Activated CD4-positive, alpha-beta T cell treated with anti-CD3 and anti-CD28 coated beads for 36 hours (primary cell): Measurements from ENCODE around the gene HNRNPK. TPM values are rescaled to one million over a fixed set of nuclear protein-coding genes. Genes with fewer than 3 reads are reported as not detected.

ENCODE experiments used
- ATAC-seq: fragments of 200-7000 bp; cut with Tn5 transposase; one replicate; pipeline ENCODE4 v1.10.0; 2021; ENCODE audit warnings: mild to moderate bottlenecking, moderate library complexity
- CTCF ChIA-PET: fragments of 350-600 bp; sonication (Branson Sonifier 250); formaldehyde crosslinking; loops from one replicate; lab custom pipeline; 2021; ENCODE audit warnings: antibody characterized with exemption; lab: Charles Lee
- POLR2A ChIA-PET: fragments of 350-600 bp; sonication (Branson Sonifier 250); formaldehyde crosslinking; loops from one replicate; lab custom pipeline; 2021; ENCODE audit warnings: antibody characterized with exemption, inconsistent platforms; lab: Charles Lee
- DNase-seq: peaks from one replicate; pipeline ENCODE4 v3.0.0-alpha.2; 2020
- H3K27ac Mint-ChIP-seq: one replicate; pipeline ENCODE4 v1.8.0; 2021; ENCODE audit warnings: mixed read lengths
- H3K27me3 Mint-ChIP-seq: one replicate; pipeline ENCODE4 v1.8.0; 2021; ENCODE audit warnings: mixed read lengths
- H3K36me3 Mint-ChIP-seq: one replicate; pipeline ENCODE4 v1.8.0; 2021; ENCODE audit warnings: low read depth, mixed read lengths
- H3K4me1 Mint-ChIP-seq: one replicate; pipeline ENCODE4 v1.8.0; 2021; ENCODE audit warnings: mixed read lengths
- H3K4me3 Mint-ChIP-seq: one replicate; pipeline ENCODE4 v1.8.0; 2021; ENCODE audit warnings: mild to moderate bottlenecking, moderate library complexity, mixed read lengths
- H3K9me3 Mint-ChIP-seq: one replicate; pipeline ENCODE4 v1.8.0; 2021; ENCODE audit warnings: low read depth, mixed read lengths
- intact Hi-C, 2 experiments: fragments of 100-400 bp; cut with DNase I in 1 of 2; cut with micrococcal nuclease in 1 of 2; formaldehyde crosslinking; loops; one replicate each; pipeline versions ENCODE4 v1.14.2 to v1.15.1; 2022 to 2024; cut with DNase I, micrococcal nuclease
- total RNA-seq, 2 experiments: library from RNA; stranded (reverse); gene quantifications; one replicate each; pipeline ENCODE4 v1.2.3, GENCODE V29; 2021

The HNRNPK gene
- total RNA-seq, 2 experiments from 2014 or later, result 848 to 1,029 TPM

- Mint-ChIP-seq H3K9me3 (no peaks in the 10 kb centered on the region), H3K4me1 (peaks cover 4% of the 10 kb centered on the region), H3K36me3 (peaks cover 36% of the 10 kb centered on the region), H3K4me3 (no peak overlapping the region), H3K27ac (no peak overlapping the region), H3K27me3 (no peaks in the 10 kb centered on the region)
- POLR2A ChIA-PET, result no interaction called here
- no peak for DNase-seq
- no peak for ATAC-seq
- CTCF ChIA-PET, result no interaction called here
- intact Hi-C loops, result no loop called here
These were observed 12.4 kb upstream of the HNRNPK start for GRCh38 chr9:83992407-83992806.

- CTCF ChIA-PET, result no interaction called here
- Mint-ChIP-seq H3K4me3 (no peak overlapping the region), H3K27ac (no peak overlapping the region), H3K4me1 (peaks cover 12% of the 10 kb centered on the region), H3K36me3 (peaks cover 41% of the 10 kb centered on the region), H3K9me3 (no peaks in the 10 kb centered on the region), H3K27me3 (no peaks in the 10 kb centered on the region)
- intact Hi-C loops, result no loop called here
- POLR2A ChIA-PET, result no interaction called here
- ATAC-seq (no peak), DNase-seq (no peak)
These were observed 11.3 kb upstream of the HNRNPK start for GRCh38 chr9:83991355-83991754.

GRCh38 chr9:83988411-83988810 lies 8.4 kb upstream of the HNRNPK start:
- ATAC-seq (no peak), DNase-seq (no peak)
- Mint-ChIP-seq H3K27me3 (no peaks in the 10 kb centered on the region), H3K4me3 (no peak overlapping the region), H3K36me3 (peaks cover 34% of the 10 kb centered on the region), H3K4me1 (peaks cover 18% of the 10 kb centered on the region), H3K27ac (no peak overlapping the region), H3K9me3 (no peaks in the 10 kb centered on the region)
- CTCF ChIA-PET, result no interaction called here
- POLR2A ChIA-PET, result no interaction called here
- intact Hi-C loops, result no loop called here

- POLR2A ChIA-PET, result no interaction called here
- Mint-ChIP-seq H3K36me3 (peaks cover 43% of the 10 kb centered on the region), H3K4me1 (peaks cover 27% of the 10 kb centered on the region), H3K4me3 (no peak overlapping the region), H3K27me3 (no peaks in the 10 kb centered on the region), H3K27ac (no peak overlapping the region), H3K9me3 (no peaks in the 10 kb centered on the region)
- intact Hi-C loops, result no loop called here
- DNase-seq (no peak), ATAC-seq (no peak)
- CTCF ChIA-PET, result no interaction called here
These were observed 7.4 kb upstream of the HNRNPK start for GRCh38 chr9:83987402-83987791.

GRCh38 chr9:83986765-83987401 lies 6.9 kb upstream of the HNRNPK start:
- H3K4me1 Mint-ChIP-seq, result peaks cover 30% of the 10 kb centered on the region
- H3K4me3 Mint-ChIP-seq, result no peak overlapping the region
- no peak overlapping the region for H3K27ac Mint-ChIP-seq
- H3K27me3 Mint-ChIP-seq, result no peaks in the 10 kb centered on the region
- intact Hi-C loops, result no loop called here
- H3K9me3 Mint-ChIP-seq, result no peaks in the 10 kb centered on the region
- H3K36me3 Mint-ChIP-seq, result peaks cover 43% of the 10 kb centered on the region
- peak; percentile 49 for DNase-seq
- ChIA-PET CTCF (no interaction called here), POLR2A (no interaction called here)
- peak; percentile 85 for ATAC-seq

- H3K4me3 Mint-ChIP-seq, result no peak overlapping the region
- ChIA-PET POLR2A (no interaction called here), CTCF (no interaction called here)
- no peak overlapping the region for H3K27ac Mint-ChIP-seq
- intact Hi-C loops, result no loop called here
- DNase-seq, result no peak
- H3K4me1 Mint-ChIP-seq, result peaks cover 33% of the 10 kb centered on the region
- no peak for ATAC-seq
- H3K36me3 Mint-ChIP-seq, result peaks cover 47% of the 10 kb centered on the region
- no peaks in the 10 kb centered on the region for H3K9me3 Mint-ChIP-seq
- H3K27me3 Mint-ChIP-seq, result no peaks in the 10 kb centered on the region
These were observed 6.2 kb upstream of the HNRNPK start for GRCh38 chr9:83986195-83986594.

GRCh38 chr9:83981126-83981871 lies 1.3 kb upstream of the HNRNPK start:
- peak; percentile 52 for DNase-seq
- Mint-ChIP-seq H3K4me1 (peaks cover 33% of the 10 kb centered on the region), H3K27ac (peak overlapping the region; percentile 99), H3K36me3 (peaks cover 49% of the 10 kb centered on the region), H3K4me3 (peak overlapping the region; percentile 100), H3K9me3 (no peaks in the 10 kb centered on the region), H3K27me3 (no peaks in the 10 kb centered on the region)
- no peak for ATAC-seq
- CTCF ChIA-PET, result interaction anchor here (1.1 to 1.9 kb wide), 3 partner anchors 61 to 358 kb away, joined by 3 to 6 read pairs (median 6); partner anchors contain the start of genes IDNK and KIF27
- intact Hi-C loops, result loop anchor here (2.0 kb wide), 2 partner anchors 24 to 1960 kb away; partner anchors contain the start of gene NAA35 (in 1 of the 2)
- POLR2A ChIA-PET, result interaction anchor here (0.7 to 2.3 kb wide), 7 partner anchors 16 to 357 kb away, joined by 3 to 11 read pairs (median 4); partner anchors contain the start of gene UBQLN1

GRCh38 chr9:83980395-83981125 lies 545 bp upstream of the HNRNPK start, which contains the start of gene RMI1:
Gene RMI1 (plus strand): TSS chr9:83980805. CDS start chr9:84000987, 20,182 bp downstream.
- Mint-ChIP-seq H3K4me1 (peaks cover 37% of the 10 kb centered on the region), H3K4me3 (peak within 1 kb of the TSS; percentile 100), H3K9me3 (no peaks in the 10 kb centered on the region), H3K27me3 (no peaks in the 10 kb centered on the region), H3K27ac (peak within 1 kb of the TSS; percentile 99), H3K36me3 (peaks cover 57% of the 10 kb centered on the region)
- ATAC-seq (peak; percentile 78), DNase-seq (peak; percentile 100)
- CTCF ChIA-PET, result interaction anchor here (0.7 to 1.9 kb wide), 5 partner anchors 60 to 357 kb away, joined by 3 to 6 read pairs (median 4); partner anchors contain the start of genes IDNK and KIF27
- intact Hi-C loops, result loop anchor here (1.0 to 2.0 kb wide), 9 partner anchors 24 to 1960 kb away; partner anchors contain the start of genes KIF27 (in 2 of the 2), UBQLN1 (in 2 of the 2), GKAP1 (in 1 of the 2) and IDNK (in 1 of the 2)
- POLR2A ChIA-PET, result interaction anchor here (0.7 to 2.3 kb wide), 11 partner anchors 15 to 356 kb away, joined by 3 to 12 read pairs (median 4); partner anchors contain the start of genes KIF27 and UBQLN1

GRCh38 chr9:83978992-83979811 lies 813 bp downstream of the HNRNPK start:
- Mint-ChIP-seq H3K4me1 (peaks cover 50% of the 10 kb centered on the region), H3K9me3 (no peaks in the 10 kb centered on the region), H3K27ac (peak overlapping the region; percentile 99), H3K4me3 (peak overlapping the region; percentile 100), H3K36me3 (peaks cover 70% of the 10 kb centered on the region), H3K27me3 (no peaks in the 10 kb centered on the region)
- intact Hi-C loops, result loop anchor here (1.0 to 2.0 kb wide), 3 partner anchors 9 to 23 kb away; a partner anchor contains a TSS
- ATAC-seq (peak; percentile 43), DNase-seq (peak; percentile 94)
- POLR2A ChIA-PET, result interaction anchor here (0.7 to 2.3 kb wide), 9 partner anchors 14 to 317 kb away, joined by 3 to 12 read pairs (median 7); partner anchors contain the start of gene KIF27
- CTCF ChIA-PET, result interaction anchor here (1.0 kb wide), 1 partner anchor 272 kb away, joined by 4 read pairs; no protein-coding TSS in a partner anchor

- intact Hi-C loops, result no loop called here
- POLR2A ChIA-PET, result interaction anchor here (0.9 to 1.6 kb wide), 2 partner anchors 13 to 319 kb away, joined by 3 to 5 read pairs; no protein-coding TSS in a partner anchor
- Mint-ChIP-seq H3K27ac (peak overlapping the region; percentile 99), H3K9me3 (no peaks in the 10 kb centered on the region), H3K4me1 (peaks cover 48% of the 10 kb centered on the region), H3K4me3 (peak overlapping the region; percentile 100), H3K27me3 (no peaks in the 10 kb centered on the region), H3K36me3 (peaks cover 77% of the 10 kb centered on the region)
- DNase-seq (no peak), ATAC-seq (no peak)
- CTCF ChIA-PET, result no interaction called here
These were observed 2.8 kb downstream of the HNRNPK start for GRCh38 chr9:83977196-83977595.
